GM21381 (cell line): Measurements from ENCODE around the gene PABPC1L.

ENCODE experiments used
- ATAC-seq: cut with Tn5 transposase; IDR thresholded peaks from one replicate; pipeline ENCODE4 v1.9.1; 2021; ENCODE audit warnings: mild to moderate bottlenecking, moderate library complexity; ENCODE audit not compliant: unreplicated experiment

The PABPC1L gene

DNA sequence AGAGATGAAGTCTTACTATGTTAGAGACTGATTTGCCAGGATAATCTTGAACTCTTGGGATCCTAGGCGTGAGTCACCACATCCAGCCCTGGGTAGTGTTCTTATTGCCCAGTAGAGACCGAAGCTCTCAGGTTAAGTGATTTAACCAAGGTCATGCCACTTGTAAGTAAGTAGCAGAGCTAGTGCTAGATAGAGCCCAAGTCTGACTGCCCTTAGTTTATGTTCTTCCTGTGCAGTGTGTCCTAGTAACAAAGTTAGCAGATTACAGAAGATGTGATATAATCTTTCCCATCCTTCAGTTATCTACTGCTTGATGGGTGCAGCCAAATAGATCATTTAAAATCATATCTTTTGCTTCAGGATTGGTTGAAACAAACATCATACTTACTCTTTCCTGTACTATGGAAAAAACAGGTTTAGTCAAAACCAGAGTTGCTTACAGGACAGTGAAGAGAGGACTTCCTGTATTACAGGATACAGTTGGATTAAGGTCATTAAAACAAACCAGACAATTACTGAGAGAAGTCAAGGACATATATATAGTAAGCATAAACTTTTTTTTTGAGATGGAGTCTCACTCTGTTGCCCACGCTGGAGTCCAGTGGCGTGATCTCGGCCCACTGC lies 9.5 kb upstream of the PABPC1L start:
- ATAC-seq = no peak

DNA sequence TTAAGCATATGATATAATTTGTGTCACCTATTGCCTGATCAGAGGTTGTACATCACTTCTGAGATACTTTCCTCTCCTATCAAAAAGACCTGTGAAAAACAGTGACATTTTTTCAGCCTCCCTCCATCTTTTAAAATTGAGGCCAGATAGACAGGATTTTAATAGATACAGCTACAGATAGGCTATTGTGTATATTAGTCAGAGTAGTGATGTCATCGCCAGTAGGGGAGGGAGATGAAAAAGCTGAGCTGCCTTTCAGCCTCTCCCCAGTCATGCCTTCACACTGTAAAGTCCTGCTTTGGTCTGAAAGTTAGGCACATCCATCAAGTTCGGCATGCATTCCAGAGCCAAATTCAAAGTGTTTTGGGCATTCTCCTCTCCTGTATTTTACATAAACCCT lies 7.9 kb upstream of the PABPC1L start:
- ATAC-seq = no peak

GRCh38 chr20:44904377-44904776 lies 5.5 kb upstream of the PABPC1L start:
- ATAC-seq = no peak

DNA sequence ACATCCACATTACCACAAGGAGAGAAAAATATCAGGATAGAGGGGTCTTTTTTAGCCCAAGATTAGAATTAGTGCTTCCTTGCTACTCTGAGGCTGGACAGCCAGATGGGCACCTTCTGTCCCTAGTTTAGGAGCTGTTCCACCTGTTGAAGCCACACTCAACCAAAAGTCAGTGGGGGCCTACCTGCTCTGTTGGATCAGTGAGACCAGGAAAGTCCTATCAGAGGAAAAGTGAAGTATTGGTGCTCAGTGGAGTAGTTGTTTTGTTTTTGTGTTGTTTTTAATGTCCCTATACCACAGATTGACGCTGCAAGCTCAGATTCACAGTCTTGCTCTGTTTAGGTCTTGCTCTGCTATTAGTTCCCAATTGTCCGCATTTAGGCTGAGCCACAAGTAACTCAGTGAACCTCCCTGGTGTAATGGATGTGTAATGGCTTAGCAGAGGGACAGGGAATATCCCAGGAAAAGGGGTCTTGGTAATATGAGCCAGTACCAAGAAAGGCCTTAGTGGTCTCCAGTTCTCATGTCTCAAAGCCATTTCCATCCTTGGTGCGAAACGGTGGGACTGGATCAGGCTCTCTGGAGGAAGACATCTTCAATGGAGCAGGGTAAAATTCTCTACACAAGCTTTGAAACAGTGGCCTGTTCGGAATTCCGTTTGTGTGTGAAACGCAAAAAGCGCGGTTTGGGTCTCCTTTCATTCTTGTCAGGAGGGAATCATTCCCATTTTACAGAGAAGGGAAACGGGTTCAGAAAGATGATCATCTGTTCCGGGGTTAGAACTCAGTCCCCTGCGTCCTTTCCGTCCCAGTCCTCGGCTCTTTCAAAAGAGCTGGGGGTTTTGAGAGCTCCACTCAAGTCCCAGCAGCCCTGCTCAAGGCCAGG lies 631 bp upstream of the PABPC1L start:
- no peak for ATAC-seq

GRCh38 chr20:44910690-44911262 lies 916 bp downstream of the PABPC1L start:
- ATAC-seq = no peak

DNA sequence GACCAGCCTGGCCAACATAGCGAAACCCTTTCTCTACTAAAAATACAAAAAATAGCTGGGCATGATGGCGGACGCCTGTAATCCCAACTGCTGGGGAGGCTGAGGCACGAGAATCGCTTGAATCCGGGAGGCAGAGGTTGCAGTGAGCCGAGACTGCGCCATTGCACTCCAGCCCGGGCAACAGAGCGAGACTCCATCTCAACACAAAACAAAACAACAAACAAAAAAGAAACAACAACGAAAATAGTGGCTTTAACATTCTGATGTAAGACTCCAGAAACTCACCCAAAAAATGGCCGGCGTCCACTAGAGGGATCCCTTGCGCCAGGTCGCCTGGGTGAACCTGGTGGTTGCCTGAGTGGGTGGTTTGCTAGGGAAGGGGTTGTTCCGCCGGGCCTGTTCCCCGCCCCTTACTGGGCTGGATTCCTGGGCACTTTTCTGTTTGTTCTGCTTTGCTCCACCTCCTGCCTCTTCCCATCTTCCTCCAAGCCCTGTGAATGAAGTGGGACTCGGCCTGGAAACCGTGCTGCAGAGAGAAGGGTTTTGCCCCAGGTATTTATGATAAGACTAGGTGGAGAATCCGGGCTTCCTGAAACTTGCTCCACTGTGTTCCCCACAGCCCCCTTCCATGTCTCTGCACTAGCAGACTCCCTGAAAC lies 1.5 kb downstream of the PABPC1L start:
- no peak for ATAC-seq

GRCh38 chr20:44912189-44912588 lies 2.3 kb downstream of the PABPC1L start:
- ATAC-seq = no peak

DNA sequence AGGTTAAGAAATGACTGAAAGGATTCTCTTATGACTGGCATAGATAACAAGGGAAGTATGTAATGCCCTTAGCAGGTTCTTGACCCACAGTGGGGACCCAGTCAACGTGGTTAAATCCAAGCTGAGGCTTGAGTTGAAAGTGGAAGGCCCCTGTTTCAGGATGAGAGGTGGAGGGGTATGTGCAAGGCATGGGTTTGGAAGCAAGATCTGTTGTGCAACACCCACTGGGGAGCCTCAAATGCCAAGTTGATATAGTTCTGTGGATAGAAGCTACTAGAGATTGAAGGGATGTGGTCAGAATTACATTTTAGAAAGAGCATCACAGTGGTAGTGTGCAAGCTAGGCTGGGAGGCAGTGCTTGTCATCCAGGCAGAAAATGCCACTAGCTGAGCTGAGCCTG lies 5.1 kb downstream of the PABPC1L start:
- no peak for ATAC-seq

DNA sequence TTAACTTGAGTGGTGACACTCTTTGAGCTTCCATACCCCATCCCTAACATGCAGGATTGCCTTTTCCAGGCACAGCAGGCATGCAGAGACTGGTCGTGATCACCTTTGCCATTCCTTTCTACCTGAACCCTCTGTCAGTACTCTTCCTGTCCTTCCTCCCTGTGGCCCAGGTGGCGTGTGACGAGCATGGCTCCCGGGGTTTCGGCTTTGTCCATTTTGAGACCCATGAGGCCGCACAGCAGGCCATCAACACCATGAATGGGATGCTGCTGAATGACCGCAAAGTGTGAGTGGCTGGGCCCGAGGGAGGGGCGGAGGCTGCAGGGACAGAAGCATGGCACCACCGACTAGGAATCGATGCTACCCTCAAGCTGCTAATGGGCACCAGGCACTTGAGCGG lies 6.7 kb downstream of the PABPC1L start:
- no peak for ATAC-seq

DNA sequence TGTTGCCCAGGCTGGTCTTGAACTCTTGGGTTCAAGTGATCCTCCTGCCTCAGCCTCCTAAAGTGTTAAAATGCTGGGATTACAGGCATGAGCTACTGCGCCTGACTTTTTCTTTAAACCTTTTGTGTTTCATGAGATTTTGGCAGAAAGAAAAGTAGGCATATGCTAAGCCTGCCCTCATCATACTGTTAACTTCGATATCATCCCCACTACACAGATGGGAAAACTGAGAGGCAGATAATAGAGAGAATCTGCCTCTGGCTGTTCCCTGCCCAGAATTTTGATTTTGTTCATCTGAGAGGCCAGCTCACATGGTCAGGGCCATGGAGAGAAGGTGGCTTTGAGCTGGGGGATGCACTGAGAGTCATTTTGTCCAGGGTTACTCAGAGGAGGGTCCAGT lies 7.5 kb downstream of the PABPC1L start:
- ATAC-seq = no peak

DNA sequence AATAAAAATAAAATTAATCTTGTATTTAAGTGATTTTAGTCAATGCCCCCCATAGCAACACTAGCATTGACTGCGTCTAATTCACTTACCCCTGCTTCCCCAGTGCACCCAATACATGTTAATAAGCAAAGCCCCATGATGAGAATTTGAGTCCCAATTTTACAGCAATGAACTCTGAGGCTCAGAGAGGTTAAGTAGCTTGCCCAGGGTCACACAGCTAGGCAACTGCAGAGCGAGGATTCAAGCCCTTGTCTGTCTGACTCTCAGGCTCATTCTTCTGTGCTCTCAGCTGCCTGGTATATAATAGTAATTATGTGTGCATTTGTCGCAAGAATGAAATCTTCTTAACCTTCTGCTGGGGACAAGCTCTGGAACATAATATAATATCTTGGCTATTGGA lies 8.5 kb downstream of the PABPC1L start:
- ATAC-seq = no peak

- ATAC-seq = no peak
Measured at GRCh38 chr20:44918761-44919160, 8.9 kb downstream of the PABPC1L start.

DNA sequence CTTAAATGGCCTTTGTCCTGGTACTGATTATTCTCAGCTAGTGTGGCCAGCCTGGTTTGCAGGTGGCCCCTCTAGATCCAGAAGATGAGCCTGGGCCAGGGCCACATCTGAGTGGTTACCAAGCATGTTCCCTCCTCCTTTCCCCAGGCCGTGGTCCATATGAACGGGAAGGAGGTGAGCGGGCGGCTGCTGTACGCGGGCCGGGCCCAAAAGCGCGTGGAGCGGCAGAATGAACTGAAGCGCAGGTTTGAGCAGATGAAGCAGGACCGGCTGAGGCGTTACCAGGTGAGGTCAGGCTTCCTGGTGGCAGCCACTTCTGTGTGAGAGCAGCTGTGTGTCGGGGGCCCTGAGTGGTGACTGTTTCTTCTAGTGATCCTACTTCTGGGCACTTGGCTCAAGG lies 11.6 kb downstream of the PABPC1L start:
- no peak for ATAC-seq

- no peak for ATAC-seq
Measured at GRCh38 chr20:44924541-44924940, 14.7 kb downstream of the PABPC1L start.

GRCh38 chr20:44928595-44928994 lies 18.7 kb downstream of the PABPC1L start:
- ATAC-seq = no peak

DNA sequence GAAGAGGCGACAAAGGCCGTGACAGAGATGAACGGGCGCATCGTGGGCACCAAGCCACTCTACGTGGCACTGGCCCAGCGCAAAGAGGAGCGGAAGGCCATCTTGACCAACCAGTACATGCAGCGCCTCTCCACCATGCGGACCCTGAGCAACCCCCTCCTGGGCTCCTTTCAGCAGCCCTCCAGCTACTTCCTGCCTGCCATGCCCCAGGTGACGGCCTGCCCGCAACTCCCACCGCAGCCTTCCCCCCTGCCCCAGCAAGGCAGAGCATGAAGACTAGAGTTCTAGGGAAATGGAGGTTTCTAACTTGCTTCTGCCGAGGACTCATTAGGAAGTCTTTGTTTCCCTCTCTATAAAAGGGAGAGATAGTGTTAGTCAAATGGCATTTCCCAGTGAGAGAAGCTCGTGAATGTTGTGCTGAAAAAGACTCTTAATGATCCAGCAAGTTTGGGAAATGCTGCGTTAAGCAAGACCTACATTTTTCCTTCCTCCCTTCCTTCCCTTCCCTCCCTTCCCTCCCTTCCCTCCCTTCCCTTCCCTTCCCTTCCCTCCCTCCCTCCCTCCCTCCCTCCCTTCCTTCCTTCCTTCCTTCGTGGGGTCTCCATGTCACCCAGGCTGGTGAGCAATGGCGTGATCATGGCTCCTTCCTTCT lies 20.8 kb downstream of the PABPC1L start:
- no peak for ATAC-seq

GRCh38 chr20:44931911-44932310 lies 22.1 kb downstream of the PABPC1L start:
- no peak for ATAC-seq

DNA sequence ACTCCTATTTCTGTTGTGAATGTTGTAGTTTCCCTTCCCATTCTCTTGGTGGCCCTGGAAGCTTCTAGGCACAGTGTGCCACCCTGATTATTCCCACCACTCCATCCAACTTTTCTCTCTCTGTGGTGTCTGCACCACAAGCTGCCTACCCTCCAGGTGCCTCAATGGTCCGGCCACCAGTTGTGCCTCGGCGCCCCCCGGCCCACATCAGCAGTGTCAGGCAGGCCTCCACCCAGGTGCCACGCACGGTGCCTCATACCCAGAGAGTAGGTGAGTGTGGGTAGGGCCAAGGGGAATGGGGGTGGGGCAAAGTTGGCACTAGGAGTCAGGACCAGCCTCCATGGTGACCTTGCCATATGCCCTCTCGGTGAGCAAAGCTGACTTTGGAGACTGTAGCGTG lies 23.1 kb downstream of the PABPC1L start:
- ATAC-seq = no peak

DNA sequence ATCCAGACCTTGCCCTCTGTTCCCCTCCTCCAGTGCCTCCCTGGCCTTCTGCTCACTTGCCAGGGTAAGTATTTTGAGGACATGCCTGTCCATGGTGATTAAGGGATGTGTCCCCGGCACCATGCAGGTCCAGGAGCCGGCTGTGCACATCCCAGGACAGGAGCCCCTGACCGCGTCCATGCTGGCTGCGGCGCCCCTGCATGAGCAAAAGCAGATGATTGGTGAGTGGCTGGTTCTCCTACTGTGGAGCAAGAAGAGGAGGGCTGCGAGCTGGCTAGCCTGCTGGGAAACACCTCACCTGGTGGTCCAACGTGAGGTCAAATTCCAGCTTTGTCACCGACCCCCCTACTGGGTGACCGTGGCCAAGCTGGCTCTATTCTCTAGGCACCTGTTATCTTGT lies 26.6 kb downstream of the PABPC1L start:
- ATAC-seq = no peak

DNA sequence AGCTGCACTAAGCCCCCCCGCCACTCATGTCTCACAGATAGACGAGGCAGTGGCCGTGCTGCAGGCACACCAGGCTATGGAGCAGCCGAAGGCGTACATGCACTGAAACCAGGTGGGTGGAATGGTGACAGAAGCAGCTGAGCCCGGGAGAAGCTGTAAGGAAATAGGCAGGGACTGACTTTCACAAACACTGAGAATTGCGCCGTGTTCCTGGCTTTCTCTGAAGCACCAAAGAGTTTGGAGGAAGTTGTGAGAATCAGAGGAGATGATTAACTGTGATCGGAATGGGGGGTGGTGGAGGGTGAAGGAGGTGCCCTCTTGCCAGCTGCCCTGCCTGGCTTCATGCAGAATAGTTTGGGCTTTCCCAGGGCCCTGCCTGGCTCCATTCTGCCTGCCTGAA lies 28.8 kb downstream of the PABPC1L start:
- ATAC-seq = no peak

GRCh38 chr20:44941120-44941691 lies 31.3 kb downstream of the PABPC1L start:
- no peak for ATAC-seq
